Activated naive CD4-positive, alpha-beta T cell treated with anti-CD3 and anti-CD28 coated beads for 36 hours (primary cell): ENCODE data around the gene NDEL1. TPM values are rescaled to one million over a fixed set of nuclear protein-coding genes. Genes with fewer than 3 reads are reported as not detected.

ENCODE experiments used
- CTCF ChIA-PET: fragments of 350-600 bp; sonication (Branson Sonifier 250); formaldehyde crosslinking; loops from one replicate; lab custom pipeline; 2021; ENCODE audit warnings: antibody characterized with exemption; lab: Charles Lee
- DNase-seq: peaks from one replicate; pipeline ENCODE4 v3.0.0-alpha.2; 2020
- H3K27ac Mint-ChIP-seq: one replicate; pipeline ENCODE4 v1.8.0; 2021; ENCODE audit warnings: mild to moderate bottlenecking, mixed read lengths
- H3K27me3 Mint-ChIP-seq: one replicate; pipeline ENCODE4 v1.8.0; 2021; ENCODE audit warnings: low read depth, mixed read lengths
- H3K36me3 Mint-ChIP-seq: one replicate; pipeline ENCODE4 v1.8.0; 2021; ENCODE audit warnings: low read depth, mixed read lengths
- H3K4me1 Mint-ChIP-seq: one replicate; pipeline ENCODE4 v1.8.0; 2021; ENCODE audit warnings: low read depth, mixed read lengths
- H3K4me3 Mint-ChIP-seq: one replicate; pipeline ENCODE4 v1.8.0; 2021; ENCODE audit warnings: mild to moderate bottlenecking, moderate library complexity, mixed read lengths
- H3K9me3 Mint-ChIP-seq: one replicate; pipeline ENCODE4 v1.8.0; 2021; ENCODE audit warnings: mixed read lengths
- intact Hi-C: fragments of 100-400 bp; cut with micrococcal nuclease; formaldehyde crosslinking; loops from one replicate; pipeline ENCODE4 v1.15.1; 2023
- total RNA-seq, 2 experiments: library from RNA; stranded (reverse); gene quantifications; one replicate each; pipeline ENCODE4 v1.2.3, GENCODE V29; 2021

NDEL1 gene
- total RNA-seq, 2 experiments from 2014 or later: 43.1 to 47.1 TPM

GRCh38 chr17:8463099-8463498 is 27.4 kb downstream of the NDEL1 start:
- Mint-ChIP-seq H3K36me3 (peaks cover 14% of the 10 kb centered on the region), H3K27me3 (no peaks in the 10 kb centered on the region), H3K4me1 (peaks cover 11% of the 10 kb centered on the region), H3K27ac (no peak overlapping the region), H3K4me3 (no peak overlapping the region), H3K9me3 (no peaks in the 10 kb centered on the region)
- CTCF ChIA-PET: no interaction called here
- DNase-seq: no peak
- intact Hi-C loops: no loop called here

GRCh38 chr17:8464941-8465340 is 29.3 kb downstream of the NDEL1 start:
- CTCF ChIA-PET: no interaction called here
- Mint-ChIP-seq H3K4me1 (peaks cover 5% of the 10 kb centered on the region), H3K27me3 (no peaks in the 10 kb centered on the region), H3K36me3 (peaks cover 14% of the 10 kb centered on the region), H3K4me3 (no peak overlapping the region), H3K9me3 (no peaks in the 10 kb centered on the region), H3K27ac (no peak overlapping the region)
- intact Hi-C loops: no loop called here
- DNase-seq: no peak

- Mint-ChIP-seq H3K27me3 (no peaks in the 10 kb centered on the region), H3K9me3 (no peaks in the 10 kb centered on the region), H3K36me3 (peaks cover 12% of the 10 kb centered on the region), H3K27ac (no peak overlapping the region), H3K4me1 (peaks cover 5% of the 10 kb centered on the region), H3K4me3 (no peak overlapping the region)
- DNase-seq: no peak
- CTCF ChIA-PET: no interaction called here
- intact Hi-C loops: no loop called here
Observed at GRCh38 chr17:8465356-8465755, 29.7 kb downstream of the NDEL1 start.

- Mint-ChIP-seq H3K27ac (no peak overlapping the region), H3K4me1 (peaks cover 5% of the 10 kb centered on the region), H3K9me3 (no peaks in the 10 kb centered on the region), H3K36me3 (peaks cover 12% of the 10 kb centered on the region), H3K4me3 (no peak overlapping the region), H3K27me3 (no peaks in the 10 kb centered on the region)
- no peak for DNase-seq
- CTCF ChIA-PET: no interaction called here
- intact Hi-C loops: no loop called here
Observed at GRCh38 chr17:8465759-8466158, 30.1 kb downstream of the NDEL1 start.

GRCh38 chr17:8466456-8466855 is 30.8 kb downstream of the NDEL1 start:
- DNase-seq: no peak
- peaks cover 12% of the 10 kb centered on the region for H3K36me3 Mint-ChIP-seq
- H3K9me3 Mint-ChIP-seq: no peaks in the 10 kb centered on the region
- H3K4me3 Mint-ChIP-seq: no peak overlapping the region
- H3K4me1 Mint-ChIP-seq: peaks cover 5% of the 10 kb centered on the region
- intact Hi-C loops: no loop called here
- CTCF ChIA-PET: no interaction called here
- no peaks in the 10 kb centered on the region for H3K27me3 Mint-ChIP-seq
- H3K27ac Mint-ChIP-seq: no peak overlapping the region

GRCh38 chr17:8466873-8467272 is 31.2 kb downstream of the NDEL1 start:
- CTCF ChIA-PET: no interaction called here
- intact Hi-C loops: no loop called here
- no peak overlapping the region for H3K4me3 Mint-ChIP-seq
- H3K27me3 Mint-ChIP-seq: no peaks in the 10 kb centered on the region
- peaks cover 5% of the 10 kb centered on the region for H3K4me1 Mint-ChIP-seq
- H3K36me3 Mint-ChIP-seq: peaks cover 12% of the 10 kb centered on the region
- no peak for DNase-seq
- no peak overlapping the region for H3K27ac Mint-ChIP-seq
- H3K9me3 Mint-ChIP-seq: no peaks in the 10 kb centered on the region

GRCh38 chr17:8467527-8467926 is 31.8 kb downstream of the NDEL1 start:
- H3K27me3 Mint-ChIP-seq: no peaks in the 10 kb centered on the region
- peaks cover 5% of the 10 kb centered on the region for H3K4me1 Mint-ChIP-seq
- H3K9me3 Mint-ChIP-seq: no peaks in the 10 kb centered on the region
- CTCF ChIA-PET: no interaction called here
- intact Hi-C loops: no loop called here
- peaks cover 13% of the 10 kb centered on the region for H3K36me3 Mint-ChIP-seq
- no peak overlapping the region for H3K4me3 Mint-ChIP-seq
- H3K27ac Mint-ChIP-seq: no peak overlapping the region
- DNase-seq: no peak

- H3K36me3 Mint-ChIP-seq: peaks cover 16% of the 10 kb centered on the region
- no peak overlapping the region for H3K27ac Mint-ChIP-seq
- H3K4me3 Mint-ChIP-seq: no peak overlapping the region
- no peaks in the 10 kb centered on the region for H3K9me3 Mint-ChIP-seq
- H3K4me1 Mint-ChIP-seq: peaks cover 3% of the 10 kb centered on the region
- intact Hi-C loops: no loop called here
- H3K27me3 Mint-ChIP-seq: no peaks in the 10 kb centered on the region
- no peak for DNase-seq
- CTCF ChIA-PET: no interaction called here
Observed at GRCh38 chr17:8468127-8468526, 32.4 kb downstream of the NDEL1 start.

- intact Hi-C loops: no loop called here
- Mint-ChIP-seq H3K9me3 (no peaks in the 10 kb centered on the region), H3K36me3 (peaks cover 22% of the 10 kb centered on the region), H3K4me3 (no peak overlapping the region), H3K4me1 (peaks cover 3% of the 10 kb centered on the region), H3K27ac (no peak overlapping the region), H3K27me3 (no peaks in the 10 kb centered on the region)
- CTCF ChIA-PET: no interaction called here
- DNase-seq: no peak
Observed at GRCh38 chr17:8468980-8469379, 33.3 kb downstream of the NDEL1 start.

- H3K27me3 Mint-ChIP-seq: no peaks in the 10 kb centered on the region
- H3K36me3 Mint-ChIP-seq: peaks cover 28% of the 10 kb centered on the region
- no peak overlapping the region for H3K4me3 Mint-ChIP-seq
- CTCF ChIA-PET: no interaction called here
- no peak for DNase-seq
- intact Hi-C loops: no loop called here
- no peaks in the 10 kb centered on the region for H3K9me3 Mint-ChIP-seq
- peaks cover 2% of the 10 kb centered on the region for H3K4me1 Mint-ChIP-seq
- no peak overlapping the region for H3K27ac Mint-ChIP-seq
Observed at GRCh38 chr17:8469964-8470363, 34.3 kb downstream of the NDEL1 start.

- DNase-seq: no peak
- CTCF ChIA-PET: no interaction called here
- H3K4me1 Mint-ChIP-seq: no peaks in the 10 kb centered on the region
- H3K9me3 Mint-ChIP-seq: no peaks in the 10 kb centered on the region
- H3K27me3 Mint-ChIP-seq: no peaks in the 10 kb centered on the region
- intact Hi-C loops: no loop called here
- peaks cover 33% of the 10 kb centered on the region for H3K36me3 Mint-ChIP-seq
- H3K4me3 Mint-ChIP-seq: no peak overlapping the region
- H3K27ac Mint-ChIP-seq: no peak overlapping the region
Observed at GRCh38 chr17:8470447-8471047, 34.9 kb downstream of the NDEL1 start.

GRCh38 chr17:8472663-8473062 is 37.0 kb downstream of the NDEL1 start:
- Mint-ChIP-seq H3K4me1 (no peaks in the 10 kb centered on the region), H3K9me3 (no peaks in the 10 kb centered on the region), H3K27me3 (no peaks in the 10 kb centered on the region), H3K36me3 (peaks cover 30% of the 10 kb centered on the region), H3K27ac (no peak overlapping the region), H3K4me3 (no peak overlapping the region)
- intact Hi-C loops: no loop called here
- DNase-seq: no peak
- CTCF ChIA-PET: no interaction called here

- H3K4me1 Mint-ChIP-seq: no peaks in the 10 kb centered on the region
- intact Hi-C loops: no loop called here
- no peak overlapping the region for H3K4me3 Mint-ChIP-seq
- CTCF ChIA-PET: no interaction called here
- no peak for DNase-seq
- no peaks in the 10 kb centered on the region for H3K27me3 Mint-ChIP-seq
- H3K27ac Mint-ChIP-seq: no peak overlapping the region
- no peaks in the 10 kb centered on the region for H3K9me3 Mint-ChIP-seq
- H3K36me3 Mint-ChIP-seq: peaks cover 30% of the 10 kb centered on the region
Observed at GRCh38 chr17:8473451-8474192, 37.9 kb downstream of the NDEL1 start.
